AG04450 (cell line): ENCODE results near the gene DNAJC27. TPM values are rescaled to one million over a fixed set of nuclear protein-coding genes. Genes with fewer than 3 reads are reported as not detected.
A peak's percentile ranks its signal among the peaks of the same experiment; 100 is the strongest.

Experiments used
- CTCF ChIA-PET: fragments of 300-600, 350-600 bp; formaldehyde crosslinking; extraction: SDS; loops from one replicate; lab custom pipeline; 2022; ENCODE audit warnings: antibody characterized with exemption, inconsistent platforms; lab: Charles Lee
- POLR2A ChIA-PET: fragments of 350-600 bp; formaldehyde crosslinking; extraction: SDS; loops from one replicate; lab custom pipeline; 2021; ENCODE audit warnings: antibody characterized with exemption, inconsistent platforms; lab: Yijun Ruan, JAX
- DNase-seq: peaks from one replicate; pipeline ENCODE4 v3.0.0-alpha.2; 2011; ENCODE audit warnings: low read depth, low spot score
- H3K27ac ChIP-seq: one replicate; pipeline ENCODE4 v1.5.1; 2012; ENCODE audit warnings: low read depth, low read length, control low read depth
- H3K27me3 ChIP-seq: one replicate; pipeline ENCODE4 v1.6.0; 2012; ENCODE audit warnings: low read length; ENCODE audit not compliant: control insufficient read depth, insufficient read depth
- H3K4me3 ChIP-seq: 2 replicates; pipeline ENCODE4 v1.5.1; 2011; ENCODE audit warnings: mild to moderate bottlenecking, low read depth, low read length, control low read depth
- H3K9me3 ChIP-seq: 2 replicates; pipeline ENCODE4 v1.5.1; 2012; ENCODE audit warnings: low read length; ENCODE audit not compliant: control insufficient read depth, insufficient read depth
- CTCF ChIP-seq: IDR thresholded peaks from 2 replicates; pipeline ENCODE4 v1.5.1; 2011; ENCODE audit warnings: low read depth, low read length, control low read depth, inconsistent platforms
- polyA plus RNA-seq: library from polyadenylated mRNA; depleted of rRNA; stranded (reverse); fragments of >200 nt; gene quantifications from 2 replicates; pipeline ENCODE4 v1.2.3, GENCODE V29; 2011

Gene DNAJC27
- polyA plus RNA-seq, 1 experiment: 4.1 TPM

GRCh38 chr2:24981411-24982136 is 9.8 kb upstream of the DNAJC27 start:
- H3K9me3 ChIP-seq: no peaks in the 10 kb centered on the region
- no peak for DNase-seq
- TF ChIP-seq CTCF: no peak
- H3K4me3 ChIP-seq: no peak overlapping the region
- ChIA-PET POLR2A (no interaction called here), CTCF (interaction anchor here (0.9 kb wide), 1 partner anchor 148 kb away, joined by 11 read pairs; no protein-coding TSS in a partner anchor)
- H3K27ac ChIP-seq: no peak overlapping the region
- H3K27me3 ChIP-seq: peaks cover 18% of the 10 kb centered on the region

GRCh38 chr2:24978661-24979060 is 6.9 kb upstream of the DNAJC27 start:
- Histone ChIP-seq H3K27ac (no peak overlapping the region), H3K9me3 (no peaks in the 10 kb centered on the region), H3K4me3 (no peak overlapping the region), H3K27me3 (peaks cover 4% of the 10 kb centered on the region)
- TF ChIP-seq CTCF: no peak
- ChIA-PET POLR2A (no interaction called here), CTCF (interaction anchor here (5.0 to 6.1 kb wide), 2 partner anchors 150 to 217 kb away, joined by 90 to 229 read pairs; no protein-coding TSS in a partner anchor)
- no peak for DNase-seq

- H3K9me3 ChIP-seq: no peaks in the 10 kb centered on the region
- no peak for DNase-seq
- H3K4me3 ChIP-seq: no peak overlapping the region
- CTCF ChIA-PET: interaction anchor here (0.5 to 6.1 kb wide), 4 partner anchors 121 to 218 kb away, joined by 3 to 229 read pairs (median 50); partner anchors contain the start of gene POMC
- TF ChIP-seq CTCF: no peak
- peaks cover 4% of the 10 kb centered on the region for H3K27me3 ChIP-seq
- POLR2A ChIA-PET: no interaction called here
- no peak overlapping the region for H3K27ac ChIP-seq
Observed at GRCh38 chr2:24977631-24978030, 5.9 kb upstream of the DNAJC27 start.

- DNase-seq: no peak
- H3K27me3 ChIP-seq: no peaks in the 10 kb centered on the region
- no peaks in the 10 kb centered on the region for H3K9me3 ChIP-seq
- no peak for TF ChIP-seq CTCF
- H3K27ac ChIP-seq: no peak overlapping the region
- ChIA-PET CTCF (interaction anchor here (0.8 to 2.2 kb wide), 4 partner anchors 17 to 564 kb away, joined by 3 to 23 read pairs (median 10); no protein-coding TSS in a partner anchor), POLR2A (no interaction called here)
- no peak overlapping the region for H3K4me3 ChIP-seq
Observed at GRCh38 chr2:24973812-24974211, 2.1 kb upstream of the DNAJC27 start.

GRCh38 chr2:24972315-24972961 is 683 bp upstream of the DNAJC27 start:
- Histone ChIP-seq H3K9me3 (no peaks in the 10 kb centered on the region), H3K27me3 (no peaks in the 10 kb centered on the region), H3K4me3 (peak overlapping the region; percentile 87), H3K27ac (peak overlapping the region; percentile 97)
- no peak for DNase-seq
- ChIA-PET CTCF (interaction anchor here (0.5 to 2.2 kb wide), 4 partner anchors 156 to 978 kb away, joined by 3 to 23 read pairs (median 10); no protein-coding TSS in a partner anchor), POLR2A (no interaction called here)
- TF ChIP-seq CTCF: no peak
